Neuron (in vitro differentiated cells): ENCODE measurements around the gene FASLG.

Experiments used
- H2AFZ ChIP-seq: one replicate; pipeline ENCODE4 v1.6.1; 2013; ENCODE audit warnings: low read depth, mild to moderate bottlenecking, inconsistent platforms, low read length, moderate library complexity
- H3K27me3 ChIP-seq: one replicate; pipeline ENCODE4 v1.6.1; 2013; ENCODE audit warnings: low read length; ENCODE audit not compliant: insufficient read depth
- H3K36me3 ChIP-seq: one replicate; pipeline ENCODE4 v1.6.1; 2013; ENCODE audit warnings: low read length; ENCODE audit not compliant: insufficient read depth
- H3K4me1 ChIP-seq: one replicate; pipeline ENCODE4 v1.6.1; 2013; ENCODE audit warnings: low read length; ENCODE audit not compliant: insufficient read depth
- H3K4me3 ChIP-seq: 2 replicates; pipeline ENCODE4 v1.5.1; 2013; ENCODE audit warnings: mild to moderate bottlenecking, low read length, moderate library complexity
- H3K9me3 ChIP-seq: one replicate; pipeline ENCODE4 v1.6.1; 2013; ENCODE audit warnings: low read length

FASLG gene

GRCh38 chr1:172653015-172653709 is 5.7 kb upstream of the FASLG start:
- Histone ChIP-seq H3K27me3 (no peaks in the 10 kb centered on the region), H3K36me3 (no peaks in the 10 kb centered on the region), H3K9me3 (no peaks in the 10 kb centered on the region), H3K4me3 (no peak overlapping the region), H3K4me1 (no peaks in the 10 kb centered on the region), H2AFZ (no peak overlapping the region)

GRCh38 chr1:172654535-172654934 is 4.4 kb upstream of the FASLG start:
- Histone ChIP-seq H3K9me3 (no peaks in the 10 kb centered on the region), H2AFZ (no peak overlapping the region), H3K4me3 (no peak overlapping the region), H3K4me1 (no peaks in the 10 kb centered on the region), H3K36me3 (no peaks in the 10 kb centered on the region), H3K27me3 (no peaks in the 10 kb centered on the region)

GRCh38 chr1:172656576-172656975 is 2.3 kb upstream of the FASLG start:
- H3K36me3 ChIP-seq, result no peaks in the 10 kb centered on the region
- H2AFZ ChIP-seq, result no peak overlapping the region
- H3K4me3 ChIP-seq, result no peak overlapping the region
- H3K9me3 ChIP-seq, result no peaks in the 10 kb centered on the region
- H3K4me1 ChIP-seq, result no peaks in the 10 kb centered on the region
- H3K27me3 ChIP-seq, result peaks cover 3% of the 10 kb centered on the region

- Histone ChIP-seq H3K36me3 (no peaks in the 10 kb centered on the region), H3K9me3 (no peaks in the 10 kb centered on the region), H3K27me3 (peaks cover 3% of the 10 kb centered on the region), H3K4me3 (no peak overlapping the region), H3K4me1 (no peaks in the 10 kb centered on the region), H2AFZ (no peak overlapping the region)
These were observed 1.3 kb upstream of the FASLG start for GRCh38 chr1:172657586-172657985.

- Histone ChIP-seq H3K4me1 (no peaks in the 10 kb centered on the region), H3K27me3 (peaks cover 3% of the 10 kb centered on the region), H3K9me3 (no peaks in the 10 kb centered on the region), H2AFZ (no peak overlapping the region), H3K36me3 (no peaks in the 10 kb centered on the region), H3K4me3 (no peak overlapping the region)
These were observed 2.2 kb downstream of the FASLG start for GRCh38 chr1:172661107-172661506.

- Histone ChIP-seq H3K36me3 (no peaks in the 10 kb centered on the region), H2AFZ (no peak overlapping the region), H3K27me3 (peaks cover 3% of the 10 kb centered on the region), H3K4me1 (no peaks in the 10 kb centered on the region), H3K9me3 (no peaks in the 10 kb centered on the region), H3K4me3 (no peak overlapping the region)
These were observed 3.7 kb downstream of the FASLG start for GRCh38 chr1:172662464-172663109.

- Histone ChIP-seq H2AFZ (no peak overlapping the region), H3K4me3 (no peak overlapping the region), H3K27me3 (peaks cover 3% of the 10 kb centered on the region), H3K36me3 (no peaks in the 10 kb centered on the region), H3K9me3 (no peaks in the 10 kb centered on the region), H3K4me1 (no peaks in the 10 kb centered on the region)
These were observed 4.8 kb downstream of the FASLG start for GRCh38 chr1:172663732-172664131.

GRCh38 chr1:172668097-172668496 is 9.2 kb downstream of the FASLG start:
- Histone ChIP-seq H3K4me3 (no peak overlapping the region), H3K27me3 (no peaks in the 10 kb centered on the region), H3K4me1 (no peaks in the 10 kb centered on the region), H3K36me3 (no peaks in the 10 kb centered on the region), H2AFZ (no peak overlapping the region), H3K9me3 (no peaks in the 10 kb centered on the region)

- Histone ChIP-seq H3K4me3 (no peak overlapping the region), H2AFZ (no peak overlapping the region), H3K27me3 (no peaks in the 10 kb centered on the region), H3K9me3 (no peaks in the 10 kb centered on the region), H3K4me1 (no peaks in the 10 kb centered on the region), H3K36me3 (no peaks in the 10 kb centered on the region)
These were observed 10.1 kb downstream of the FASLG start for GRCh38 chr1:172669011-172669410.

GRCh38 chr1:172670316-172670715 is 11.4 kb downstream of the FASLG start:
- no peaks in the 10 kb centered on the region for H3K36me3 ChIP-seq
- no peaks in the 10 kb centered on the region for H3K27me3 ChIP-seq
- H3K4me3 ChIP-seq, result no peak overlapping the region
- H3K4me1 ChIP-seq, result no peaks in the 10 kb centered on the region
- H3K9me3 ChIP-seq, result no peaks in the 10 kb centered on the region
- no peak overlapping the region for H2AFZ ChIP-seq

GRCh38 chr1:172670791-172671190 is 11.9 kb downstream of the FASLG start:
- H2AFZ ChIP-seq, result no peak overlapping the region
- H3K9me3 ChIP-seq, result no peaks in the 10 kb centered on the region
- H3K4me3 ChIP-seq, result no peak overlapping the region
- no peaks in the 10 kb centered on the region for H3K27me3 ChIP-seq
- H3K36me3 ChIP-seq, result no peaks in the 10 kb centered on the region
- H3K4me1 ChIP-seq, result no peaks in the 10 kb centered on the region

- H3K9me3 ChIP-seq, result no peaks in the 10 kb centered on the region
- no peaks in the 10 kb centered on the region for H3K4me1 ChIP-seq
- H2AFZ ChIP-seq, result no peak overlapping the region
- no peak overlapping the region for H3K4me3 ChIP-seq
- H3K36me3 ChIP-seq, result no peaks in the 10 kb centered on the region
- H3K27me3 ChIP-seq, result no peaks in the 10 kb centered on the region
These were observed 12.7 kb downstream of the FASLG start for GRCh38 chr1:172671591-172671990.

- Histone ChIP-seq H3K4me1 (no peaks in the 10 kb centered on the region), H3K4me3 (no peak overlapping the region), H2AFZ (no peak overlapping the region), H3K9me3 (no peaks in the 10 kb centered on the region), H3K36me3 (no peaks in the 10 kb centered on the region), H3K27me3 (no peaks in the 10 kb centered on the region)
These were observed 13.8 kb downstream of the FASLG start for GRCh38 chr1:172672720-172673119.

- no peaks in the 10 kb centered on the region for H3K4me1 ChIP-seq
- no peak overlapping the region for H3K4me3 ChIP-seq
- no peaks in the 10 kb centered on the region for H3K9me3 ChIP-seq
- no peaks in the 10 kb centered on the region for H3K27me3 ChIP-seq
- H2AFZ ChIP-seq, result no peak overlapping the region
- no peaks in the 10 kb centered on the region for H3K36me3 ChIP-seq
These were observed 14.9 kb downstream of the FASLG start for GRCh38 chr1:172673761-172674160.
